Activated naive CD8-positive, alpha-beta T cell treated with anti-CD3 and anti-CD28 coated beads, Interleukin-2, amount 10 ng/mL, durations not matched to agents 7 days and 5 days (primary cell): ENCODE data around the gene UROD. TPM values are rescaled to one million over a fixed set of nuclear protein-coding genes. Genes with fewer than 3 reads are reported as not detected.
"Not testable (repeated sequence)": the region's sequence is repeated elsewhere in the genome, so short reads cannot be mapped to it uniquely, and the experiment has no call there.

ENCODE experiments used
- ATAC-seq: fragments of 150-1000 bp; cut with Tn5 transposase; one replicate; pipeline ENCODE4 v1.10.0; 2021; ENCODE audit warnings: low read depth, moderate library complexity
- POLR2A ChIA-PET: fragments of 350-600 bp; sonication (Branson Sonifier 250); formaldehyde crosslinking; loops from one replicate; lab custom pipeline; 2021; ENCODE audit warnings: antibody characterized with exemption; lab: Charles Lee
- DNase-seq: peaks from one replicate; pipeline ENCODE4 v3.0.0; 2021
- H3K27ac Mint-ChIP-seq: one replicate; pipeline ENCODE4 v1.8.0; 2022; ENCODE audit warnings: mild to moderate bottlenecking, mixed read lengths
- H3K27me3 Mint-ChIP-seq: one replicate; pipeline ENCODE4 v1.8.0; 2022; ENCODE audit warnings: mild to moderate bottlenecking, moderate library complexity, mixed read lengths
- H3K36me3 Mint-ChIP-seq: one replicate; pipeline ENCODE4 v1.8.0; 2021; ENCODE audit warnings: mild to moderate bottlenecking, mixed read lengths
- H3K4me1 Mint-ChIP-seq: one replicate; pipeline ENCODE4 v1.8.0; 2021; ENCODE audit warnings: mixed read lengths
- H3K4me3 Mint-ChIP-seq: one replicate; pipeline ENCODE4 v1.8.0; 2022; ENCODE audit warnings: mild to moderate bottlenecking, moderate library complexity, mixed read lengths
- H3K9me3 Mint-ChIP-seq: one replicate; pipeline ENCODE4 v1.8.0; 2021; ENCODE audit warnings: mixed read lengths
- total RNA-seq, 2 experiments: library from RNA; stranded (reverse); gene quantifications; one replicate each; pipeline ENCODE4 v1.2.3, GENCODE V29; 2021

Gene UROD
- total RNA-seq, 2 experiments from 2014 or later, result 71.7 to 79.2 TPM

- no peak for ATAC-seq
- H3K27ac Mint-ChIP-seq, result peak overlapping the region; percentile 72
- no peaks in the 10 kb centered on the region for H3K9me3 Mint-ChIP-seq
- H3K36me3 Mint-ChIP-seq, result peaks cover 5% of the 10 kb centered on the region
- H3K27me3 Mint-ChIP-seq, result no peaks in the 10 kb centered on the region
- POLR2A ChIA-PET, result interaction anchor here (0.6 to 1.4 kb wide), 3 partner anchors 10 to 209 kb away, joined by 3 to 7 read pairs (median 4); partner anchors contain the start of gene HECTD3
- peaks cover 11% of the 10 kb centered on the region for H3K4me1 Mint-ChIP-seq
- H3K4me3 Mint-ChIP-seq, result no peak overlapping the region
- DNase-seq, result no peak
These were observed 11.0 kb upstream of the UROD start for GRCh38 chr1:45001011-45001481.

- not testable (repeated sequence) for H3K9me3 Mint-ChIP-seq, H3K4me3 Mint-ChIP-seq, DNase-seq, H3K27me3 Mint-ChIP-seq, ATAC-seq, H3K27ac Mint-ChIP-seq, H3K36me3 Mint-ChIP-seq
- peaks cover 11% of the 10 kb centered on the region for H3K4me1 Mint-ChIP-seq
- POLR2A ChIA-PET, result interaction anchor here (0.6 to 1.7 kb wide), 4 partner anchors 9 to 210 kb away, joined by 3 to 9 read pairs (median 6); partner anchors contain the start of genes HECTD3 and UROD
These were observed 10.5 kb upstream of the UROD start for GRCh38 chr1:45001576-45001975.

GRCh38 chr1:45002650-45003645, 9.1 kb upstream of the UROD start:
- H3K36me3 Mint-ChIP-seq, result peaks cover 8% of the 10 kb centered on the region
- no peak overlapping the region for H3K4me3 Mint-ChIP-seq
- H3K27ac Mint-ChIP-seq, result peak overlapping the region; percentile 48
- no peak for ATAC-seq
- H3K4me1 Mint-ChIP-seq, result peaks cover 11% of the 10 kb centered on the region
- H3K27me3 Mint-ChIP-seq, result no peaks in the 10 kb centered on the region
- no peak for DNase-seq
- POLR2A ChIA-PET, result interaction anchor here (0.9 to 1.7 kb wide), 3 partner anchors 9 to 281 kb away, joined by 3 to 9 read pairs (median 3); partner anchors contain the start of genes HECTD3 and UROD
- H3K9me3 Mint-ChIP-seq, result no peaks in the 10 kb centered on the region

GRCh38 chr1:45003741-45004140, 8.3 kb upstream of the UROD start:
- no peak for DNase-seq
- Mint-ChIP-seq H3K9me3 (no peaks in the 10 kb centered on the region), H3K27me3 (no peaks in the 10 kb centered on the region), H3K4me3 (no peak overlapping the region), H3K36me3 (peaks cover 8% of the 10 kb centered on the region), H3K4me1 (peaks cover 11% of the 10 kb centered on the region), H3K27ac (no peak overlapping the region)
- ATAC-seq, result no peak
- POLR2A ChIA-PET, result no interaction called here

- no peaks in the 10 kb centered on the region for H3K27me3 Mint-ChIP-seq
- H3K4me1 Mint-ChIP-seq, result peaks cover 11% of the 10 kb centered on the region
- POLR2A ChIA-PET, result interaction anchor here (0.6 kb wide), 1 partner anchor 334 kb away, joined by 5 read pairs; no protein-coding TSS in a partner anchor
- ATAC-seq (peak; percentile 13), DNase-seq (no peak)
- H3K9me3 Mint-ChIP-seq, result no peaks in the 10 kb centered on the region
- no peak overlapping the region for H3K27ac Mint-ChIP-seq
- peaks cover 13% of the 10 kb centered on the region for H3K36me3 Mint-ChIP-seq
- no peak overlapping the region for H3K4me3 Mint-ChIP-seq
These were observed 7.7 kb upstream of the UROD start for GRCh38 chr1:45004281-45004920.

GRCh38 chr1:45005761-45006160, 6.3 kb upstream of the UROD start:
- peaks cover 13% of the 10 kb centered on the region for H3K36me3 Mint-ChIP-seq
- H3K27ac Mint-ChIP-seq, result no peak overlapping the region
- H3K9me3 Mint-ChIP-seq, result no peaks in the 10 kb centered on the region
- ATAC-seq (no peak), DNase-seq (no peak)
- POLR2A ChIA-PET, result no interaction called here
- H3K27me3 Mint-ChIP-seq, result no peaks in the 10 kb centered on the region
- H3K4me3 Mint-ChIP-seq, result no peak overlapping the region
- peaks cover 16% of the 10 kb centered on the region for H3K4me1 Mint-ChIP-seq

GRCh38 chr1:45007311-45007710, 4.7 kb upstream of the UROD start:
- POLR2A ChIA-PET, result interaction anchor here (0.5 kb wide), 2 partner anchors 331 to 541 kb away, joined by 3 to 5 read pairs; no protein-coding TSS in a partner anchor
- Mint-ChIP-seq H3K4me1 (peaks cover 18% of the 10 kb centered on the region), H3K27me3 (no peaks in the 10 kb centered on the region), H3K9me3 (no peaks in the 10 kb centered on the region), H3K27ac (no peak overlapping the region), H3K4me3 (no peak overlapping the region), H3K36me3 (peaks cover 13% of the 10 kb centered on the region)
- DNase-seq (no peak), ATAC-seq (no peak)

GRCh38 chr1:45008076-45008475, 4.0 kb upstream of the UROD start:
- POLR2A ChIA-PET, result interaction anchor here (0.6 kb wide), 1 partner anchor 138 kb away, joined by 4 read pairs; no protein-coding TSS in a partner anchor
- no peak for DNase-seq
- Mint-ChIP-seq H3K27me3 (no peaks in the 10 kb centered on the region), H3K36me3 (peaks cover 7% of the 10 kb centered on the region), H3K4me1 (peaks cover 20% of the 10 kb centered on the region), H3K27ac (peak overlapping the region; percentile 18), H3K4me3 (no peak overlapping the region), H3K9me3 (no peaks in the 10 kb centered on the region)
- ATAC-seq, result no peak

- ATAC-seq, result no peak
- H3K27me3 Mint-ChIP-seq, result no peaks in the 10 kb centered on the region
- no peaks in the 10 kb centered on the region for H3K9me3 Mint-ChIP-seq
- DNase-seq, result no peak
- no peak overlapping the region for H3K27ac Mint-ChIP-seq
- H3K4me1 Mint-ChIP-seq, result peaks cover 22% of the 10 kb centered on the region
- H3K36me3 Mint-ChIP-seq, result peaks cover 7% of the 10 kb centered on the region
- H3K4me3 Mint-ChIP-seq, result no peak overlapping the region
- POLR2A ChIA-PET, result interaction anchor here (4.2 to 6.2 kb wide), 2 partner anchors 188 to 208 kb away, joined by 38 to 47 read pairs; partner anchors contain the start of gene PLK3
These were observed 3.5 kb upstream of the UROD start for GRCh38 chr1:45008516-45008915.

- H3K36me3 Mint-ChIP-seq, result peaks cover 7% of the 10 kb centered on the region
- DNase-seq (no peak), ATAC-seq (no peak)
- H3K27me3 Mint-ChIP-seq, result no peaks in the 10 kb centered on the region
- H3K27ac Mint-ChIP-seq, result peak overlapping the region; percentile 9
- H3K9me3 Mint-ChIP-seq, result no peaks in the 10 kb centered on the region
- POLR2A ChIA-PET, result interaction anchor here (3.3 to 6.2 kb wide), 5 partner anchors 22 to 279 kb away, joined by 27 to 49 read pairs (median 45); partner anchors contain the start of genes EIF2B3, PLK3, RNU5D-1 and RPS8
- peaks cover 25% of the 10 kb centered on the region for H3K4me1 Mint-ChIP-seq
- H3K4me3 Mint-ChIP-seq, result peak overlapping the region; percentile 89
These were observed 2.7 kb upstream of the UROD start for GRCh38 chr1:45009296-45009865.

- ATAC-seq, result no peak
- H3K9me3 Mint-ChIP-seq, result no peaks in the 10 kb centered on the region
- DNase-seq, result peak; percentile 54
- POLR2A ChIA-PET, result interaction anchor here (0.6 to 6.2 kb wide), 26 partner anchors 8 to 573 kb away, joined by 3 to 84 read pairs (median 9); partner anchors contain the start of genes BTBD19, CCDC163, EIF2B3 and HPDL
- H3K4me1 Mint-ChIP-seq, result peaks cover 29% of the 10 kb centered on the region
- no peaks in the 10 kb centered on the region for H3K27me3 Mint-ChIP-seq
- H3K4me3 Mint-ChIP-seq, result peak overlapping the region; percentile 89
- peak overlapping the region; percentile 53 for H3K27ac Mint-ChIP-seq
- peaks cover 10% of the 10 kb centered on the region for H3K36me3 Mint-ChIP-seq
These were observed 1.8 kb upstream of the UROD start for GRCh38 chr1:45009956-45010854.
